ENCODE results near the gene LRMDA.
"Not testable (repeated sequence)": the region's sequence is repeated elsewhere in the genome, so short reads cannot be mapped to it uniquely, and the experiment has no call there.

Gene LRMDA

DNA sequence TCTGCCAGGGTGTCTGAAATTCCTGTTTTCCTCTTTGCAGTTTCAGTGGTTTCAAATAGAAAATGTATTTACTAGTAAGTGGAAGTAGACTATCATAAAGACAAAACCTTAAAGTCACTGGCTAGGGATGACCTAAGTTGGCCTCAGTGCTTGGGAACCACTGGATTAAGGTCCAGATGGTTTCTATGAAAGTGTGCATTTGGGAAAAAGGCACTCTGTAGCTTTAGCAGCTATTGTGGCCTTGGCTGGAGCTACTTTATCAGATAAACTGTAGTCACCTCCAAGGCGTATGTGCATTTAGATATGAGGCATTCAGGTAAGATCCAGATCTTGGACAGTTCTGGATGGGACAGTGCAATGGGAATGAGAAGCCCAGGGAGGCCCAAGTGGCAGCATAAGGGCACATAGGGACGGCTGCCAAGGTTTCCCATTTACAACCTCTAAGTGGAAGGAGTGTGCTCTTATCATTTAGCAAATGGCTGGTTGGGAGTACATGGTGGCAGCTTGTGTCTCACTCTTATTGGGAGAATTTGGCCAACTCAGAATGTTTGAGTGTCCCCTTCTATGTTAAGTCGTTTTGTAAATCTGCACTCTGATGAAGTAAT, 185.6 kb downstream of the LRMDA start:
- no peak for FAIRE-seq

DNA sequence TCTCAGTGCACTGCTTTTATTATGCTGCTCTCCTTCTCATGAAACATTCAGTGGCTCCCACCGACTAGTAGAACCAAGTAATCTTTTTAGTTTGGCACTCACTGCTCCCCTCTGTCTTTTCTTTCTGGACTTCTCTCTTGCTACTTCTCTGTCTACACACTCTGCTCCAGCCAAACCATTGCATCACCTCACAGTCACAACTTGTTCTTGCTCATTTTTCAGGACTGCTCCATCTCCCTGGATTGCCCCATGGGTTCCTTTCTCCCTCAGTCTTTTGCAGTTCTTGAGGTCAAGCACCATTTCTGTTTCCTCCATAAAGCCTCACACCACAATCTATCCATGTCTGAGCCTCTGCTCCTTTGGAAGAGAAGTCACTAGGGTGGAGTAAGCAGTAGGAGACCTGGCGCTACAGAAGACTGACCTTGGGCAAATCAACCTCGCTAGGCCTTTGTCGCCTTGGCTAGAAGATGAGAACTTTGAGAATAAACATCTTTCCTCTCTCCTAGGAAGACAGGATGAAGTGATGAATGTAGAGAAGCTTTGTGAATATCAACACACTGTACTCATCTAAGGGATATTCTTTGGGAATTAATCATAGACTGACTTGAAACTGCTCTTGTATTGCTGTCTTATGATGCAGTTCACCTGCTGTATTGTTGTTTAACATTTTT, 186.2 kb downstream of the LRMDA start:
- no peak for FAIRE-seq

DNA sequence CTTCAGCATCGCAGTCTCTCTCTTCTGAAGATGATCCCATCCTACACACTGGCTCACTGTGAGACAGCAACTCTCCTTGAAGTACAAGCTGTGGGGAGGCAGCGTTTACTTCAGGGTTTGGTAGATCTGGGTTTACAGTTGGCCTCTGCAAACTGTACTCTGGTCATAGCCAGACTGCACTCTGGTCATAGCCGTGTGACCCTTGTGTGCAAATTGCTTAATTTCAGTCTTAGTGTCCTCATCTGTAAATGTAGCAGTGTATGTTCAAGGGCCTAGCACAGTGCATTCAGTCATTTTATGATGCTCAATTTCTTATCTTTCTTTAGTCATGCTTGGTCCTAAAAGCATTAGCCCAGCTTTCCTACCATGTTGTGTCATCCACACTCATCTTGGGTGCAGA, 188.2 kb downstream of the LRMDA start:
- FAIRE-seq: no peak

DNA sequence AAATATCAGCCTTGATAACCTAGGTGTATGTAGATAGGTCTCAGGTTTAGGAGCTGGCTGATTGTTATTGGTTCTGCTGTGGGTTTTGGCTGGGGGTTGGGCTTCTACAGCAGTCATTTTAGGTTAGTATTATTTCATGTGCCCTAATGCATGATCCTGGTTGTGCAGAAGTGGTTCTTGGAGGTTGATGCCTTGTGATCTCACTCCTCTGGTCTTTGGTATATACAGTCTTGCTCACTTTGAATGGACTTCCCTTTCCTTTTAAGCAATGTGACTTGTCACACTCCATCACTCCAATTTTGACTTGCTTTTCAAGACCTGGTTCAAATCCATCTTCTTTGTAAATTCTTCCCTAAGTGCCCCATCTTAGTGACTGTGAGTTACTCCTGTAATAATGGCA, 188.9 kb downstream of the LRMDA start:
- FAIRE-seq: no peak

DNA sequence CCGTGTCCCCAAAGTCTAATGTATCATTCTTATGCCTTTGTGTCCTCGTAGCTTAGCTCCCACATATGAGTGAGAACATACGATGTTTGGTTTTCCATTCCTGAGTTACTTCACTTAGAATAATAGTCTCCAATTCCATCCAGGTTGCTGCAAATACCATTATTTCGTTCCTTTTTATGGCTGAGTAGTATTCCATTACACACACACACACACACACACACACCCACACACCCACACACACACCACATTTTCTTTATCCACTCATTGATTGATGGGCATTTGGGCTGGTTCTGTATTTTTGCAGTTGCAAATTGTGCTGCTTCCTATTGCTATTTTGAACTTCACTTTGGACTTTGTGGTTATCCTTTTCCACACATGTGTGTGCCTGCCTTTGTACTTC, 189.6 kb downstream of the LRMDA start:
- FAIRE-seq: not testable (repeated sequence)

DNA sequence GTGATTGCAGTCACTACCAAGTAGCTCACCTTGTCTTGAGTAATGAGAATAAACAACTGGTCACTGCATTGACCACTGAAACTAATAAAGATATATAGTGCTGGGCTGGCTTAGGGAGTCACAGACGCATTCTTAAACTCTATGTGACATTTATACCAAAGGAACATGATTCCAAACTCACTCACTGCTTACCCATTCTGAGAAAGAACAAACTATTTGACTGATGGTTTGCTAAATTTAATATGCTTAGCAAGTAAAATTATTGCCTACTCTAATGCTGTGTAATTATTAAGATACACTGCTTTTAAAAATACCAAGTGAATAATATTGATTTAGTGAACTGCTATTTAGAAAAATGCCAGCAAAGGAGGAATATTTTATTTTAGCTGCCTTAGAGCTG, 191.1 kb downstream of the LRMDA start:
- FAIRE-seq: no peak

DNA sequence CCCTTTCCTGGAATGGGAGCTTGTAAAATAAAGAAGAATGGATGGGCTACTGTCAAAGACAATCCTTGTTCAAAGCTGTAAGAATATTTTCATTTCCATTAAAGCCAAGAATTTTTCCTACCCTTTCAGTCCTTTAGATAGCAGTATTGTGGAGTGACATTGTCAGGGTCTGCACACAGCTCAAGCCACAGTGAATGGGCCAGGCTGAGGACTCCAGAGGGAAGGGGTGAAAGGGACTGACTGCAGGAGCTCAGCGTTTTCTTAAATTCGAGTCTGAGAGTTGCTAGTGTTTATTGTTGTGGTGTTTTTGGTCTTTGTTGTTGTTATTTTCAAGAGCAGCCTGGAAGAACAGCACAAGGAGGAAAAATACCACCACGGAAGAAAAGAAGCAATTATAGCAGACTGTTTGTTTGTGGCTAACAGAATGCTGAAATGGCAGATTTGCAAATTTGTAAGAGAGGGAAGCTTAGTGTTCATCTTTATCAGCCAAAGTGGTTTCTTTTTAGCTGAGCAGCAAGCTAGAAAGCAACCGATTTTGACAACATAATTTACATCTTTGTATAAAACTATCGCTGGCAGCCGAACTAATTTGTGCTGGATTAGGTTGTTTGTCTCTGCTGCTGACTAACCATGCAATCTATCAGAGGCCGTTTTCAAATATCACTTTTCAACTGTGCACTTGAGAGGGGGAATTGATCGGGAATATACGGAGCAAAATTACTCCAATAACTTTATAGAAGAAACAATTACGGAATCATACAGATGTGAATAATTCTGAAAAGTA, 192.1 kb downstream of the LRMDA start:
- no peak for FAIRE-seq

DNA sequence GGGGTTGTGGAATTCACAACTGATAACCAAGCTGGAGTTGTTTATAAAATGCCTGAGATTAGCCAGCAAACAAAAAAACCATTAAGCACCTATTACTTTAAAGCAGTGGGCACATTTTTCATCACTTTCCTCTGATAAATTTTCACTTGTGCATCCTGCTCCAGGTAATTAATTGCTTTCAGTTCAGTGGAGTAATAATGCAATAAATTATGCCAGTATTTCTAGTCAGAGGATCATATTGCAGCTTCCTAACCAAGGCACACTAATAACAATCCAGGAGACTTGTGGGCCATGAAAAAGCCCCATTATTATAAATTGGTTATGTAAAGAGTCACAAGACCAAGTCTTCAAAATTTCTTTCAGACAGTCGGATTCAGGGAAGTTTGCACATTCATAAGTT, 193.2 kb downstream of the LRMDA start:
- FAIRE-seq: no peak

DNA sequence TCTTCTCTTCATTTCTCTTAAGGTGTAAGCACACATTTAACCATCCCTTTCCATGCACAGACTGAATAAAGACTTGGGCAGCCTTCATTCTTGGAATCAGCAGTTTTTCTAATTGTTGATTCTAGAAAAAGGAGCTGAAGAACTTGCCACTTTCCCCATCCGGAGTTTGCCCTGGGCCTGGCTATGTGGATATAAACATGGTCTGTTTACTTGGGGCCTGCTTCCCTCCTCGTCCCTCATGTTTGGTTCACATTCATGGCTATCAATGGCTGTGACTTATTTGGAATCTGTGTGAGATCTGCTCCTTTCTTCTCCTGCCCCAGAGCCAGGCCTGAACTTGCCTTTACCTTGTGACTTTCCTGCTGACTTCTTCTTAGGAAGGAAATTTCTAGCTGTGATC, 199.3 kb downstream of the LRMDA start:
- no peak for FAIRE-seq

DNA sequence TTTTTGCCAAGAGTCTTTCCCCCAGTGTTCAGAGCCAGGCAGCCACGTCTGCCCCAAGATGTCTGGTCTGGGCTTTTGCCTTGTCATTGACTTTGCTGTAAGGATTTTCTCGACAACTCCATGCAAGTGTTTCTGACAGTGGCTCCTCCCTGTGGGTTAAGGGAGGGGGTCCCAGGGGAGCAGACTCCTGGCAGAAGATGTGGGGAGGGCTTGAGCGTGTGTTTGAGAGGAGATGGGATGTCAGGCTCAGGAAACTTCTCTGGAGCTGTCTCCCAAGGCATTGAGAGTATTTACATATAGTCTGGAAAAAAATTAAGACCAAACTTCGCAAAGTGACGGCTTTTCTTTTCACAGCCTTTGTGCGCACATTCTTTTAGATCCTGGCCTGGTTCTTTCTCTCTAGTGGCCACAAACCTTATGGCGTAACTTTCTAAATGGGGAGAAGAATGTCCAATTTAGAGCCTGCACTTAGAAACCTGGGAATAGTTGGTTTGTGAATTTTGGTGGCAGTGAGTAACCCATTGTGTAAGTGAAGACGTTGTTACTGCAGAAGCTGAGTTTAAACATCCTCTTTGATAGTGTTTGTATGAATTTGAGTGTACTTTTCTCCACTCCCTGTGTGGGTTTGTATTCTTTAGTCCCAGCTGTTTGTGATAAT, 201.5 kb downstream of the LRMDA start:
- FAIRE-seq: no peak

DNA sequence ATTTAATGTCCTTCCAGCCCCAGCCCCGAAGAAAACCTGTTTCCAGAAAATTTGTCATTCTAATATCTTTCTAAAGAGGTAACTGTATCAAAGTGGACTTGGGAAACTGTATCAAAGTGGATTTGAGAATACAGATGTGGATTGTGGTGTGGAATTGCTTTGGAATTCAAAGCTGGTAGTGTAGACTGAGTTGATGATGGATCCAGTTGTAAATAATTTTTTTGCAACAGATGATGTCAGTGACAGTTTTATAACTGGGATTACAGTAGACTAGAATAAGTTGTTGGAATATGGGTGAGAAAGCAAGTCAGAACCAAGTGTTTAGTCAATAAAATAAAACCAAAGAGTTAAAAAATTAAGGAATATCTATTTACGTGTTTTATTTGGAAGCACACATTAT, 202.1 kb downstream of the LRMDA start:
- FAIRE-seq: no peak

DNA sequence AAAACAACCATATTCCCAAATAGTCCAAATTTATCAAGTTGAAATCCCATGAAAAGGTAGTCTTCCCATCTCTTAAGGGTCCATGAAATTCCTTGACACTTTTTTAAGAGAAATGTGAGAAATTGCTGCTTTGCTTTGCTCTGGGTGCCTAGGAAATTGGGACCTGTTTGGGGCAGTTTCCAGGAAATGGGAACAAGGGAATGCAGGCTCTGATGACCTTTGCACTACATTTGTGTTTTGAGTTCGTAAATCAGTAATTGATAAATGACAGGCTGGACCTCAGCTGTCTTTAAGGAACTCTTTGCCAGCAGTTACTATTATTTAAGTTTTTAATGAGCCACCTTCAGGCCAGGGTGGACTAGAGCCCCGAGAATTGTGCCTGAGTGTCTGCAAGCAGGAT, 203.5 kb downstream of the LRMDA start:
- FAIRE-seq: no peak

DNA sequence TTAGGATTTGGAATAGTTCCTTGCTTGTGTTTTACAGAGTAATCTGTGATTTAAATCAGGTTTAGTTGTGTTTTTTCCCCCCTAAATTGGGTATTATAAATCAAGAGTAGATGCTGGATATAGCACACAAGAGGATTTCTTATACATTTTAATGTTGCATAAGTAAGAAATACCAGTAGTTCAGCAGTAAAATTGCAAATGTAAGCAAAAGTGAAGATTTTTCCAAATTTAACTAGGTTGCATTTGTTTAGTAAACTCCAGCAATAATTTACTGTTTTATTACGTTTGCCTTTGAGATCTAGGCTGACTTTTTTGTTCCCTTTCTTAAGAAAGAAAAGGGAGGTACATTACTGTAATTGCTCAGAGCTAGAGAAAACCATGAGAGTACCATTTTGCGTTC, 207.3 kb downstream of the LRMDA start:
- FAIRE-seq: no peak

DNA sequence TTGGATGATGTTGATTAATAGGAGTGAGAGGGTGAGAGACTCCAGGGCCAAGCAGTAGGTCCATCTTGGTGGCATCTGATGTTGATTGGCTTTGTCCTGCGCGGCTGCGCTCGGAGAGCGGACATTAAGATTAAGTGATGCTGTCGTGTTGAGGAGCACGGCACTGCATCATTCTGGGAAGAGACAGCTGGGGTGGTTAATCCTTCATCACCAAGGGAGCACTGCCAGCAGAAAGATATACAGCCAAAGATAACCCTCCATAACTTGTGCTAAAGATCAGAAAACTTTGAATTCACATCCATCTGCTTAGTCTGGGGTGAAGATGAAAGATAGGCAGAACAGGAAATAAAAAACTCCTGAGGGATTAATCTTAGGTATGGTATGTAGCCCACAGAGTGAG, 208.3 kb downstream of the LRMDA start:
- FAIRE-seq: no peak

DNA sequence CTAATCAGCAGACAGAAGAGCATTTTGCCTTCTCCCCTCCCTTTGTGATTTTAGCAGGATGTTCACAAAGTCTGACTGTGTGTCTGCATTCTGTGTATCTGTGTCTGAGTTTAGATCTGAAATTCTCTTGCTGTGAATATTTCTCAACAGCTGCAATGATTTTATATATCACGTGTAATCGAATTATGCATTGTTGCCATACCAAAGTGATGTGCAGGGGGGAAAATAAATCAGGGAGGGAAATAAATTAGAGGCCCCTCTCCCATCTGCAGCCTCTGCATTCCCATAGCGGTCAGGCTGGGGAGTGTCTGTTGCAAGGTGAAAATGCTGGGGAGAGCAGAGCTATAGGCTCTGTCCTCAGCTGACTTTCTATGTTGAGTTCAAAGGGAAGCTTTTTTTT, 209.0 kb downstream of the LRMDA start:
- no peak for FAIRE-seq

DNA sequence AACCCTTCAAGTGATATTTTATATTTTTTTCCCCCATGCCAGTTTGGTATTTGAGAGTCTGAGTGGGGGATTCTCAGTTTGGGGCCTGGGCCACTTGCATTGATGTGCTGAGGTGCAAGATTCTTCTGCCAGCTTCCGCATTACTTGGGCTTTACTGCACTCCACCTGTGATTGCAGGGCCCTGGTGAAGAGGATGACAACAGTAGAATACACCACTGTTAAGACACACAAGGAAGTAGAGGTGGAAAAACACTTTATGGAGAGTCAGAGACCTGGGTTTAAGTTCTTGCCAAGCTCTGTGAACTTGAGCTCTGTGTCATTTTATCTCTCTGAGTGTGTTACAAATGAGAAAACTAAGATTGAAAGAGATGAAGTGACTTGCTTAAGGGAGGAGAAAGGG, 209.4 kb downstream of the LRMDA start:
- FAIRE-seq: no peak

DNA sequence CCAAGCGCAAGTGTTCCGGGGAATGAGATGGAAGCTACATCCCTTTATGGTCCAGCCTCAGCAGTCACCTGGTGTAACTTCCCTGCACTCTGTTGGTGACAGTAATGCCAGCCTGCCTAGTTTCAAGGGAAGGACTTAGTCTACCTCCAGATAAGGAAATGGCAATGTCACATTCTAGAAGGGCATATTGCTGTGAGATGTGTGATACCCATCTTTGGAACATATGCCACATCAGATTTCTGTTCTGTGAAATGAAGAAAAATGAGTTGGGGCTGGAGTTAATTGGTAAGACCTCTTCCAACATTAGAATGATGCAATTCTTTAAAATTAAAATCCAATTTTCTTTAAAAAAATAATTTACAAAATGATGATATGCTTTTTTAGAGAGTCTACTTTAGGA, 212.0 kb downstream of the LRMDA start:
- FAIRE-seq: no peak

DNA sequence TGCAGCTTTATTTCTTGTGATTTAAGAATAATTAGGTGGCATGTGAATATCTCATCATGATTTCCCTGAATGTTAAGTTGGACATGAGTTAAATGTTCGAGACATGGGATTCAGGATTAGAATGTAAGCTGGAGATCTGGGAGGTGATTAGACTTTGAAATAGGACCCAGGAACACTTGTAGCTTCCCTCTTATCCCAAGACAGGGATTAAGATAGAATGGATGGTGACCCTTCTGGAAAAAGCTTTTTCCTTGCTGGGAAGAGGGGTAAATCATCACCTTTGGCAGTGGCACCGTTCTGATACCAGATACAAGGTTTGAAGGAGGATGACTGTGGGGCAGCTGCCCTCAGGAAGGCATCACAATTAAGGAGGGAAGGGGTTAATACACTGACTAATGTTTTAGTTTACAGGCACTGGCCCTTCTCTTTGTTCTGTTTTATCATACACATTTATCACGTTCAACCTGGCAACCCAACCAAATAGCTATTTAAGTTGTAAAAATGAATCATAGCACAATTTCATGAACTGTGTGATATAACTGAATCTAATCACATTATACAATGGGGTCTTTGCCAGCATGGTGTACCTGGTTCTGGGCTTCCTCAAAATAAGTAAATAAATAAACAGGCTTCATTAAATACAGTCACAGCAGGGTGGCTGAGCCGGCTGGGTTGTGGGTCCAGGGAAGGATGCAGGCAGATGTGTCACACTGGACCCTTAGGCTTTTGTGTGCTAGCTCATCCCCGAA, 212.7 kb downstream of the LRMDA start:
- no peak for FAIRE-seq

DNA sequence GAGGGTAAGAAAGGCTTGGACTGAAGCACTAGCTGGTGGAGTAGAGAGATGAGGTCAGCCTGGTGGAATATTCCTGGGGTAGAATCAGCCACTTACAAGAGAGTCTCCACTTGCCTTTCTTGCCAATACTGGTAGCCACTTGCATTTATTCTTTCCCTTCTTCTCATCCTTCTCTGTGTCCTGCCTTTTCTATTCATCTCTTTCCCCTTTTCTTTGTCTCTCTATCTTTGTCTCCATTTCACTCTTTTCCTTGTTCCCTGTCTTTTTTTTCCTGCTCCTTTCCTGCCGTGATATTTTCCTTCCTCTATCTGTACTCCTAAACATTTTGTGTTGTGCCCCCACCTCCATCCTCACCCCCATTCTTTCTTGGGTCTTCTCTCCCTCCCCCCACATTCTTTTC, 214.3 kb downstream of the LRMDA start:
- no peak for FAIRE-seq

DNA sequence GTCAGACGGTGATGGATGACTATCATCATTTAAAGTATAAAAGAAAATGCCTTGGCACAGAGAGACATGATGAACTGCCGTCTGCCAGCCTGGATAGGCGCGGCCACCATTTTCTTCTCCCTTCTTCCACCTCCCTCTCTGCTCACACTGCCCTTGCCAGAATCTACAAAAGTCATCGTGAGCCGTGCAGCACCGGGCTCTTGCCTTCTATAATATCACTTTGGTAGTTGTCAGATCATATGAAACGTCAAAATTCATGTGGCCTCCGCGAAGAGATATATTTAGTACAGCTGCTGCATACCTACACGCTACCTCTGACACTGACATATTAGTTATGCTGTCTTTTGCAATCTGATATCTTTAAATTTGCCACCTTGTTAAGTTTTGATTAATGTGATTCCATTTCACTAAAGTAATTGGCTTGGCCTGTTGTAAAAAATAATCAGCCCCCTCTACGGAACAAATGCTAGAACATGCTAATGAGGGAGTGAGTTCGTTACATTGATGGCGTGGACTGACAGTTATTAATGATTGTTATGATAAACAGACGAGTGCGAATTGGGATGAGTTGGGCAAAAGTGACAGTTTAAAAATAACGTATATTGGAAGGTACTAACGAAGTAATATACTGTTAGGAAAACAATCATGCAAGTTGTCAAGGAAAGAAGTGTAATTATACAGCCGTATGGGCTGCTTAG, 214.9 kb downstream of the LRMDA start:
- no peak for FAIRE-seq

DNA sequence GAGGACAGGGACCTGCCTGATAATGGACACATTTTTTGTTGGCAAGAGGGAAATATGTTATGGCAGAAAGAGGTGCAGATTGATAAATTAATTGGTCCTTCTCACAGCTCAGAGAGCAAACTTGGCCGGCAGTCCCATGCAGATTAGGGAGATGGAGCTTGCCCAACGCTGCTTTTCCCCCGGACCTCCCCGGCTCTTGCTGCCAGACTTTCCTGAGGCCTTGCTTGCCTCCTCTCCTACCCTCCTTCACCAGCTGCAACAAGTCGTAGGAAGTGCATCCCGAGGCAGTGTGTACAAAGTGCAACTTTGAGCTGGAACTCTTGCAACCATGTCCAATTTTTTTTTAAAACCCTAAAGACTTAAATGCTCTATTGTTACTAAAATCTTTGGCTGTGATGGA, 215.5 kb downstream of the LRMDA start:
- no peak for FAIRE-seq

DNA sequence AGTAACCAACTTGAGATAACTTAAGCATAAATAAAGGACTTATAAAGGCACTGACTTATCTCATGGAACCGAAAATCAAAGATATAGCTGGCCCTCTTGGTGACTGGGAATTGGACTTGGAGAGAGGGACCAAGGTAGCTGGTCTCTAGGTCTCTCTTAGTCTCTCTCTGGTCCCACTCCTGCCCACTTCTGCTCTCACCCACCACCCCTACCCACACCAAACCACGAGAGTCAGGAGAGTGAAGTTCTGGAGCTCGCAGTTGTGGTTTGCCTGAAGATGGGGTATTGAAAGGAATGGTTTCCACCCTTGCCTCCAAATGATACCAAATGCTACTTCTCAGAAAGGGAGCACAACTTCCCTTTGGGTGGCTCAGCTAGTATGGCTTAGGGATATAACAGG, 216.3 kb downstream of the LRMDA start:
- FAIRE-seq: no peak

DNA sequence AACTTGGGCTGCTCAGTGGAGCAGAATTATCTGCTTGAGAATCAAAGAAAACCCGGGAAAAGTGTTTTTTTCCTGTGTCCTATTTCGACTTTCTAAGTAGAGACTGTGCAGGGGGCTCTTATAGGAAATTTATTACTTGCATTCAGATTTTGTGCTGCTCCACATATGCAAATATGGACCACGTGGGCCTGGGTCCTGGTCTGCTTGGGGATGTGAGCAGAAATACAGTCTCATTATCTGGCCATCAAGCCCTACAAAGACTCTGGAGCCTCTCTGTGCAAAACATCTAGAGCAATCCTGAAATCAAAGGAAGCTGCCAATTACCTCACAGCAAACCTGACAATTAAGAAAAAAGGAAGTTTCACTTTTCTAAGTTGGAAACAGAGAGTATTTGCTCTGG, 216.9 kb downstream of the LRMDA start:
- no peak for FAIRE-seq

All from G401.6 (cell line).